Measurements from ENCODE around the gene KCTD5.
"Not testable (repeated sequence)": the region's sequence is repeated elsewhere in the genome, so short reads cannot be mapped to it uniquely, and the experiment has no call there.

The KCTD5 gene

DNA sequence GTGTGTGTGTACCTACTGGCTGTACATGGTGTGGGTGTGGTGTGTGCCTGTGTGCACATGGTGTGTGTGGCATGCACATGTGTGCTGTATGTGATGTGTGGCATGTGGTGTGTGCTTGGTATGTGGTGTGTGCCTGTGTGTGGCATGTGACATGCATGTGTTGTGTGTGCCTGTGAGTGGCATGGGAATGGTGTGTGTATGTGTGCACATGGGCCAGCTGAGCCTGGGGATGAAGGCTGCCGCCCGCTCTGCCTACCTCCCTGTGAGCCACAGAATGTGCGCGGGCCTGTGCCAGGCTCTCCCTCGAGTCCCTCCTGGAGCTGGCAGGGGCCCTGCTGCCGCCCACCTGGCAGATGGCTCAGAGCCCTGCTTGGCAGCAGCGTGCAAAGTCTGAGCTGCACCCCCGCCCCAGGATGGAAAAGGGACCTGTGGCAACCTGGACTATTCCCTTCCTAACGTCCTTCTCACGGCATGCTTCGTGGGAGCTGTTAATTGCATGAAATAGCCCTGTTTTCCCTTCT lies 28.4 kb downstream of the KCTD5 start:
- no peak for DNase-seq

GRCh38 chr16:2711370-2712062 lies 29.2 kb downstream of the KCTD5 start:
- DNase-seq: no peak

GRCh38 chr16:2712063-2712441 lies 29.7 kb downstream of the KCTD5 start:
- DNase-seq: no peak

DNA sequence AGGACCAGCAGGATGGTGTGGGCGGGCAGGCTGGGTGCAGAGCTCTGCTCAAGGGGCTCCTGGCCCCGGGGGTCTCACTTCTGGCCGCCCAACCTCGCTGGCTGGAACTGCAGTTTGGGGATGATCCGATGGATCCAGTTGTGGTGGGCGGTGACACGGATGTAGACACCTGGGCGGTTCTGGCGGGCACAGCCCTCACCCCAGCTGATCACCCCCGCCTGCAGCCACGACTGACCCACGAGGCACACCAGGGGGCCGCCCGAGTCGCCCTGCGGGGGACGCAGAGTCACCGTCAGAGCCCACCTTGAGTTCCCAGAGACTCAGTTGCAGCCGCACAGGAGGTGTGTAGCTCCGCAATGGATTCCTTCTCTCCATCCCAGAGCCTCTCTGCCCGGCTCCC lies 30.2 kb downstream of the KCTD5 start:
- no peak for DNase-seq

DNA sequence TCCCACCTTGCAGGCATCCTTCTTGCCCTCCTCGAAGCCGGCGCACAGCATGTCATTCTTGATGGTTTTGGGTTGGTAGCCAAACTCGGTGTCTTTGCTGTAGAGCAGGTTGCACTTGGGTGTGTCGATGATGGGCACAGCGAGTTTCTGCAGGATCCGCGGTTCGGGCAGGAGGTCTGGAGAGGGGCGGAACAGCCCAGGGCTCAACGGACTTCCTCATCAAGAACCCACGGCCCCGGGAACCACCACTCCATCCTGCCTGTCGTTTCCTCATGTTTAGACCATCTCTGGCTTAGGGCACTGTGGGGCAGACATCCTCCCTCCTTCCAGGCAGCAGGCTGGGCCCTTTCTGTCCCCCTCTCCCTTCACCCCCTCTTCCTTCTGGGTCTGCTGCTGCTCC lies 31.2 kb downstream of the KCTD5 start:
- DNase-seq: peak; percentile 2 to 7

- no peak for DNase-seq
Observed at GRCh38 chr16:2713985-2714774, 31.9 kb downstream of the KCTD5 start.

DNA sequence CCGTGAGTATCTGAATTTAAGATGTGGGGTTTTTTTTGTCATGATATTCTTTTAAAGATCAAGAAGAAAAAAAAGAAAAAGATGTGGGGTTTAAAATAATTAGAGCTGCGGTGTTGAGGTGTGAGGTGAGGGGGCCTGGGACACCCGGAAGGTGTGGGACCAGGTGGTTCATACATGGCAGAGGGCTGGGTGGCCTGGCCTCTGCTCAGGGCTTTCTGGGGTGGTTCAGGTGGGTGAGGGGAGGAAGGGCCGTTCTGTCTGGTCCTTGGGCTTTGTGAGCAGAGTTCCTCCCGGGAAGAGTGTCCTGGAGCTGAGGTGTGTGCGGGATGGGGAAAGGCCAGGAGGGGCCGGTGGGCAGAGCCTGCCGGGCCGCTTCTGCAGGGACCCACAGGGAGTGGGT lies 32.7 kb downstream of the KCTD5 start:
- DNase-seq: no peak

- DNase-seq: peak; percentile 14 to 36
Observed at GRCh38 chr16:2715519-2715918, 33.2 kb downstream of the KCTD5 start.

DNA sequence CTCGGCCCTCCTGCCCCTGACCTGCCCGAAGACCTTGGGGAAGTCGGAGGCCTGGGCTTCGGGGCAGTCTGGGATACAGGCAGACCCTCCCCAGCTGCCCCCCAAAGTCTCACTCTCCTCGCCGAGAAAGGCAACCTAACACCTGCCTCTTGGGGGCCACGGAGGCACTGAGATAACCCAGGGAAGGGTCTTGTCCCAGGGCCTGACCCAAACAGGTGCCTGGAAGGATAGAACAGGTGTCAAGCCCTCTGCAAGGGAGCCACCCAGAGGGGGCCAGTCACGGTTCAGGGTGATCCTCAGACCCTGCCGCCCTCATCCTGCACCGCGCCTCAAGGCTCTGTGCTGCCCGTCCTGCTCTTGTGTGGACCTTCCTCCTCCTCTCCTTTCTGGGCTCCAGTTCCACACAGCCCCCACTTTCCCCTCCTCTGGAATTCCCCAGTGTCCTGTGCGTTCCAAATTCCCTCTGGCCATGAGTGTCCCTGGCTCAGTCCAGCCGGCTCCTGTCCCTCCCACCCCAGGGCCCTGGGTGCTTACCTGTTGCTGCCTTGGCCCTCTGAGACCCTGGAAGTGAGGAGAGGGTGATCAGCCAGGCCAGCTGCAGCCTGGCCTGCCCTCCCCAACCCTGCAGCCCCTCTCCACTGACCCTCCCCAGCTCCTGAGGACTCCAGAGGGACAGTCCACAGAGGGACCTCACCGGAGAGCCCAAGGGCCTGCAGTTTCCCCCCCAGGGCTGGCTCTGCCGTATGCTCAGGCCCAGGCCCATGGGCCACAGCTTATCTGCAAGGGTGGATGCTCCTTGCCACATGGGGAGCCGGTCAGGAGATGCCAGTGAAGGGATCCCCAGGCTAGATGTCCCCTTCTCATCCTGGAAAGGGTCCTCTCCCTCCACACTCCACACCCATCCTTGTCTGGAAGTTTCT lies 33.9 kb downstream of the KCTD5 start:
- DNase-seq: no peak

GRCh38 chr16:2716948-2717347 lies 34.6 kb downstream of the KCTD5 start:
- DNase-seq: no peak

DNA sequence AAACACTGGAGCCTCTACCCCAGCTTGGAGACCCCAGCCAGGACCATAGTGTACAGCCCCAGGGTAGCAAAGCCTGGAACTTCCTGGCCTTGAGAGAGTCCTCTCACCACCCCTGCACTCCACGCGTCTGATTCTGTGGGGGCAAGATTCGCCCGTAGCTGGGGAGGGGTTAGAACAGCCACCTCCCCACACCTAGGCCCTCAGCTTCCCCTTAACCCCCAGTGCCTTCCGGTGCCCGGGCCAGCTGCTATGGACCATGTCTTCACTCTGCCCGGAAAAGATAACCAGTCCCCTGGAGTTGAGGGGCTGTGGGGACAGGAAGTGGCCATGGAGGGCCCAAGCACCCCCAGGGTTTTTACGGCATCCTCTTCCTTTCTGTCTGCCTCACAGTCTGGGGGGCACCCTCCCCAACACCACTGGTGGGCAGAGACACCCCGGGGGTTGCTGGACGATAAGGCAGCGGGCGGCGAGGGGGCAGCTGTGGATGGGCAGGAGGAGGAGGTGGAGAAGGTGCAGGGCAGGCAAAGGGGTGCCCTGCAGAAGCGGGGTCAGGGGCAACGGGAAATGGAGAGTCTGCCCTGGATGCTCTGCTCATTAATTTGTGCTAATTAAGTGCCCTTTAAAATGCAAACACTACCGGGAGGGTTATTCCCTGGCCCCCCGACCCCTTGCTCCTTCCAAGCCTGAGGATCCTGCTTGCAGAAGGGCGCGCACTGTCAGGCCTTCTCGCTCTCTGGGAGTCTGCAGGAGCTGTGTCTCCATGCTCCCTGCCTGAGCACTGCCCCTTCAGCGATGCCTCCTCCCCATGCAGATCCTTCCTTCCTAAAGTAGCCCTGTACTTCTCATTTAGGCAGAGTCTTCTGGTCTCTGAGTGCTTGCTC lies 35.3 kb downstream of the KCTD5 start:
- DNase-seq: no peak

DNA sequence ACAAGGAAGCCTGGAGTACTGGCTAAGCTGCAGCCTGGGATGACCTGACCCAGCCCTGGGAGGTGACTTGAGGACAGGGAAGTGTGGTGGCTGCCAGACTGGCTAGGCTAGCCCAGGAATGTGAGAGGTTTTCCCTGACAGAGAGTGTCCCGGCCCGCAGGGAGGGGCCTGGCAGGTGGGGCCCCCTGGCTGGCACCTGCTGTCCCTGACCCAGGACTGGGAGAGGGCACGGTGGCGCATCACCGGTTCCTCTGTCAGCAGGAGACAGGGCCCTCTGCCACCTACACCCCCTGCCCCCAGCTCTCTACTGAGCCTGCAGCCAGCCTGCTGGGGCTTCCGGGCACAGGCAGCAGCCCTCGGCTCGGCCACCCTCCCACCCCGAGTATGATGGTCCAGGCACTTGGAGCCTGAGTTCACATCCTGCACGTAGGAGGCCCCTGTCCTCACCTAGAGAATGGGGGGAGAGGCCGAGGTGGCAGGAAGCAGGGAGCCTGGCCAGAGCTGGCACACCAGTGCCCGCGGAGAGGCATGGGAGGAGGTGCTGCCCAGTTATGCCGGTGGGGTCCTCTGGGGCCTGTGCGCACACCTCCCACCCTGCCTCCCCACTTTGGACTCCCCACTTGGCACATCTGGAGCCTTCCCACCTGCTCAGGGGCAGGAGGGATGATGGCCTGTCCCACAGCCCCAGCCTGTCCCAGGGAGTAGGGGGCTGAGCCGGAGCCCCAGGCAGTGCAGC lies 37.2 kb downstream of the KCTD5 start:
- DNase-seq: no peak

- no peak for DNase-seq
Observed at GRCh38 chr16:2720064-2720457, 37.7 kb downstream of the KCTD5 start, which contains the start of gene PRSS27. Gene PRSS27 (minus strand): TSS chr16:2720224. CDS start chr16:2720160, 64 bp downstream.

DNA sequence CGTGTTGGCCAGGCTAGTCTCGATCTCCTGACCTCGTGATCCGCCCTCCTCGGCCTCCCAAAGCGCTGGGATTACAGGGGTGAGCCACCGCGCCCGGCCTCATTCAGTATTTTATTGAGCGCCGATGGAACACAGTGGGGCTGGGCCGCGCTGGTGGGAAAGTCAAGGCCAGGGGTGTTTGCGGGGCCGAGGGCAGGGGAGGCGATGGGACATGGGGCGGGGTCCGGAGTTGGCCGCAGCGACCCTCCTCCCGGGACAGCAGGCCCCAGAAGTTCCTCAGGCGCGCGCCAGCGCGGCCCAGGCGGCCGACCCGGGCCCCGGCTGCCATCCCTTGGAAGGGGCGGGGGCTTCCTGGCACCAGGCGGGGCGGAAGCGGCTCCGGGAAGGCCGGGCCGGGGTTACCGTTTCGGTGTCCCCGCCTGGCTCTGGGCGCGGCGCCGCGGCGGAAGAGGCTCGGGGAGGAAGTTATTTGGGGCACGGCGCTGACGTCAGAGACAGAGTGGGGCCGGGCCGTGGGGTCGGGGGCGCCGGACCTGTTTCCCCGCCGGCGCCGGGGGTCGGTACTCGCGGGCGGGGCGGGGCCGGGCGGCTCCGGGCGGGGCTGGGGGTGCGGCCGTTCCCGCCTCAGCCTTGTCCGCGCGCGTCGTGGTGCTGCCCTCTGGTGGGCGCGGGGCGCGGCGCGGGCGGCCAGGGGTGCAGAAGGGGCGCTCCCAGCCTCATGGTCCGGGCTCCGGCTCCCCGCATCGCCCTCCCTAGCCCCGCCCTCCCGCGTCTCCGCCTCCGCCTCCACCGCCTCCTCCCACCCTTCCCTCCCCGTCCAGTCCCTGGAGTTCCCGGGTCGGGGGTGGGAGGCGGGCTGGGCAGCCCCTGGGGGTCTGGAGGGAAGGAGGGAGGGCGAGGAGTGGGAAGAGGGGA lies 38.7 kb downstream of the KCTD5 start:
- peak; percentile 51 to 59 for DNase-seq

DNA sequence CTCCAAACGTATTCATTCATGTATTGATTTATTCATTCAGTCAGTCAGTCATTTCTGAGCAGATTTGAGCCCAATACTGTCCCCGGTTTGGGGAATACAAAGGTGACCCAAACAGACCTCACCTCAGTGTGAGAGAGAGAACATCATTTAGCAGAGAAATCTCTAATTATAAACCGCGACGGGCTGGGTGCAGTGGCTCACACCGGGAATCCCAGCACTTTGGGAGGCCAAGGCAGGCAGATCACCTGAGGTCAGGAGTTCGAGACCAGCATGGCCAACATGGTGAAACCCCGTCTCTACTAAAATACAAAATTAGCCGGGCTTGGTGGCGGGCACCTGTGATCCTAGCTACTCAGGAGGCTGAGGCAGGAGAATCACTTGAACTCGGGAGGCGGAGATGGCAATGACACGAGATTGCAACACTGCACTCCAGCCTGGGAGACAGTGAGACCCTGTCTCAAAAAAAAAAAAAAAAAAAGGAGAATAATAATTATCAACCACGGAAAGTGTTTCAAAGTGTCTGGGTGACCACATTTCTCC lies 39.4 kb downstream of the KCTD5 start:
- not testable (repeated sequence) for DNase-seq

DNA sequence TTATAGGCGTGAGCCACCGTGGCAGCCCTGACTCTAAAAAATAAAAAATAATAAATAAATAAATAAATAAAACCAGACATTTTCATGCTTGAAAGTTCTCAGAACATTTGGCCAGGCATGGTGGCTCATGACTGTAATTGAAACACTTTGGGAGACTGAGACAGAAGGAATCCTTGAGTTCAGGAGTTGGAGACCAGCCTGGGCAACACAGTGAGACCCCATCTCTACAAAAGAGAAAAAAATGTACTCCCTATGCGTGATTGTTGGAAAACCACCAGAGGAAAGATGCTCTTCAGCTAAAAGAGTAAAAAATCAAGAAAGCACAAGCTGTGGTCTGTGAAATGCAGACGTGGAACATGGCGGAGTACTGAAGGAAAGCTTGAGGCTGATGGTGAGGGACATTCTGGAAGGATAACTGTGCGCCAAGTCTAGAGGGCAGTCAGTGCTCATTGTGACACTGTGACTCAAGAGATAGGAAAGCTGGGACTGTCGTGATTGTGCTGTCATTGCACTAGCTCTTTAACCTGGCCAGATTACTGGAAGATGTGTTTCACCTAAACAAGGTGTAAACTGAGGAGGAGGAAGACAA lies 41.9 kb downstream of the KCTD5 start:
- no peak for DNase-seq

- no peak for DNase-seq
Observed at GRCh38 chr16:2724816-2725348, 42.6 kb downstream of the KCTD5 start.

DNA sequence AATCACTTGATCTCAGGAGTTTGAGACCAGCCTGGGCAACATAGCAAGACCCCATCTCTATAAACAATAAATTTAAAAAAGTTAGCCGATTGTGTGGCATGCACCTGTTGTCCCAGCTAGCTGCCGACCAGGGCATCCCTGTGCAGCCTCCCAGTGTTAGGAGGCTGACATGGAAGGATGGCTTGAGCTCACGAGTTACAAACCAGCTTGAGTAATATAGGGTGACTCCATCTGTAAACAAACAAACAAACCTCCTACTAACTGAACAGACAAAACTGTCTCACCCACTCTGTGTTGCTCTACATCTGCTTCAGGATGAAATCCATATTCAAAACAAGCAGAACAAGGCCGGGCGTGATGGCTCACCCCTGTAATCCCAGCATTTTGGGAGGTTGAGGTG lies 44.6 kb downstream of the KCTD5 start:
- no peak for DNase-seq

DNA sequence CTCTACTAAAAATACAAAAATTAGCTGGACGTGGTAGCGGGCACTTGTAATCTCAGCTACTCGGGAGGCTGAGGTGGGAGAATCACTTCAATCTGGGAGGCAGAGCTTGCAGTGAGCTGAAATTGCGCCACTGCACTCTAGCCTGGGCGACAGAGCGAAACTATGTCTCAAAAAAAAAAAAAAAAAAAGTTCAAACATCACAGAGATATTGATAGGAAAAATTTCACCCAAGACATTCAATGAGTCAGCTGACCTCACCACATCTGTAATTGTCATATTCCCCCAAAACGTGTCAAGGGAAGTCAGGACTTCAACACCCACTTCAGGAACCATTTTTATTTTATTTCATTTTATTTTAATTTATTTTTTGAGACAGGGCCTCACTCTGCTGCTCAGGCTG lies 45.7 kb downstream of the KCTD5 start:
- no peak for DNase-seq

Data from Kasumi-1 (cell line).